Head of caudate nucleus (tissue), 42 donors: ENCODE results near the gene SLC17A3.

Experiments
- DNase-seq, 42 donors: peaks; one replicate each; pipeline versions ENCODE4 v3.0.0 to v3.0.0-alpha.2; 2020 to 2021; ENCODE audit warnings: mixed read lengths in 7 of 42
- intact Hi-C: fragments of 100-400 bp; cut with DNase I; formaldehyde crosslinking; loops from one replicate; pipeline ENCODE4 v1.15.0; 2022

Gene SLC17A3

DNA sequence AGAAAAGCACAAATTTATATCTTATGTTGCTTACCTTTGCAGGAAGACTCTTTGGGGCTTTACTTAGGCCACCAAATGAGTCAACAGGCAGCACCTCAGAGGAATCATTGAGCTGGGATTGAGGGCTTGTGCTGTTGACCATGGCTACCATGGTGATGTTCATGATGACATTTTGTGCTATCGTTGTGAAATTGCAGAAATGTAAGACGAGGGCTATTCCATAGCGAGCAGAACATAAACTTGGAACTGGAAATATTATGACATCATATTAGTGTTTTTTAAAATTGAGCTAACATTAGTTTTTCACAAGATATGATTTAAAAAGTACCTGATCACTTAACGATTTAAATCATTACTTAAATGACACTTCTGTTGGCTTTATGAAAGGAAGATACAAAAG, 11.8 kb downstream of the SLC17A3 start:
- intact Hi-C loops, result no loop called here
- DNase-seq, result no peak

DNA sequence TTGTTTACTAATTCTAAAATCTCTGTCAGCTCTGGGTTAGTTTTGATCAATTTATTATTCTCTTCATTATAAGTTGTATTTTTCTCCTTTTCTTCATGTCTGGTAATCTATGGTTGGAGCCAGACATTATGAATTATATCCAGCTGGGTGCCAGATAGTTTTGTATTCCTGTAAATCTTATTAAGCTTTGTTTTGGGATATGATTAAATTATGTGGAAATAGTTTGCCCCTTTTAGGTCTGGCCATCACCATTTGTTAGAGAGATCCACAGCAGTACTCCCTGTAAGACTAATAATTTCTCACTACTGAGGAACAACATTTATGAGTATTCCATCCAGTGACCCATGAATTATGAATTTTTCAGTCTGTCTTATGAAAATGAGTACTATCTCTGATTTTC, 21.3 kb downstream of the SLC17A3 start:
- intact Hi-C loops, result no loop called here
- no peak for DNase-seq

DNA sequence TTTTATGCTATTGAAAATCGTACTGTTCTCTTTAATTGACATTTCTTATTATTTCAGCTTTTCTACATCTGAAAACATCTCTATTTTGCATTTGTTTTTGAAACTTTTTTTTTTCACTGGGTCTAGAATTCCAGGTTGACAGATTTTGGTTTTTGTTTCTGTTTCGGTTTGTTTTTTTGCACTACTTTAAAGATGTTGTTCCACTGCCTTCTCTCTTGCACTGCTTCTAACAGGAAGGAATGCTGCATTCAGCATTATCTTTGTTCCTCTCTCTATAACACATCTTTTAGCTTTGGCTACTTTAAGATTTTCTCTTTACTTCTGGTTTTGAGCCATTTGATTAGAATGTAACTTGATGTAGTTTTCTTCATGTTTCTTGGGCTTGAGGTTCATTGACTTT, 22.1 kb downstream of the SLC17A3 start:
- DNase-seq, result no peak
- intact Hi-C loops, result no loop called here

DNA sequence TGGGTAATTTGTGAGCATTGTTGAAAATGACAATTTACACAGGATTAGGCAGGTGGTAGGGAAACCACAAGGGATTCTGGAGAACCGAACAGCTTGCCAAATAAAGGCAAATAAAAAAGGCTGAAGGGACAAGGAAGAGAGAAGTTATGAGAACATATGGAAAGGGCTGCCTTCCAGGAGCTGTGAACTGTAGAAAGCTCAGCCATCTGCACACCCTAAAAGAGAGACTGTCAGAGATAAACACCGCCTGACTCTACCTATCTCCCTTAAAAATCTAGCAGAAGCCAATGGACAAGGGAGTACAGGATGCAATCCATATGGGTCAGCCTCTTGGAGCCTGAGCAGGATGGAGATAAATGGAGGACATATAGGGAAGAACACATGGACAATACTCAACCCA, 29.5 kb downstream of the SLC17A3 start:
- no peak for DNase-seq
- intact Hi-C loops, result no loop called here

DNA sequence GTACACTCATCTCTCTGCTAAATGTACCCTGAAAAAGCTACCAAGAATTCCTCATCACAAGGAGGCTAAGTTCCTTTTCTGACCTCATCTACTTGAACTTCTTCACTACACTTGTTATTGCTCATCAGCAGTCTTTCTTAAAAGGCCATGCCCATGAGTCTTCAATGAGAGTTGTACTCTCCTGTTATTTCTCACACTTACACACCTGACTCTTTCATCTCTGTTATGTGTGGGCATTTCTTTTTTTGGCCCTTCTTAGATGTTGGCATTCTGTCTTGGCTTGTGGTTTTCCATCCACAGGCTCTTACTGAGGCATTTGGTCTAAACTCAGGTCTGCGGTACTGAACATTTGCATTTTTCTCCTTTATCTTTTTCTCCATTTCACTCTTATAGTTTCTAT, 31.5 kb downstream of the SLC17A3 start:
- intact Hi-C loops, result no loop called here
- no peak for DNase-seq

DNA sequence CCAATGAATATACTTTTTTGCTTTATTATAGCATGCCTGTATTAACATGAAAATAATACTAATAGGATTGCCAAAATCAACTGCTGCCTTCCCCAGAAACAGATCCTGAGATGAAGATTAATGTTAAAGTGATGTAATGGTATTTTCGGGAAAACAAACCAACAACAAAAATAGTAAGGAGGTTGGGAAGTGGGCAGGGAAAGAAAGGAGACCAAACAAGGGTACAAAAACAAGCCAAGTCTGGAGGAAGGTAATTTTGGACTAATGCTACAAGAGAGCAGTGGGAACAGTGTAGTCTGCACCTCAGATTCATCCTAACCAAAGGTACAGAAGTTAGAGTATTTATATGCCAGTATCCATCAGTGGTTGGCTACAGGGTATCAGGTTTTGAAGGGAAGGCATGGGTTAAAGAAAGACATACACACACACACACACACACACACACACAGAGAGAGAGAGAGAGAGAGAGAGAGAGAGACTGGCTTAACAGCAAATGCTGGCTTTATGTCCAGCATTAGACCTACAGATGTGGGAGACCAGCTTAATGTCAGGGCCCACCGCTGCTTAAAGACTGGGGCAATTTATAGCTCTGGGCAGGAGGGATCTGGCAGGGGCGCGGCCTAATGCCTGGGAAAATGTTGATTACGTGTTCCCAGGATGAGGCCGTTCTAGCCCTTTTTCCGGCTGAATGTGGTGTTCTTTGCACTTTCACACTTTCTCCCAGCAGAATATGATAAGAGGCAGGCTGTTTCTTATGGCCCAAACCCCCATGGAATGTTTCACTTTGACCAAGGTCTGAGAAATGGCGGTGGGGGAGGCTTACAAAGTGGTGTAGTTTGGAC, 38.4 kb downstream of the SLC17A3 start:
- DNase-seq, result no peak
- intact Hi-C loops, result no loop called here

DNA sequence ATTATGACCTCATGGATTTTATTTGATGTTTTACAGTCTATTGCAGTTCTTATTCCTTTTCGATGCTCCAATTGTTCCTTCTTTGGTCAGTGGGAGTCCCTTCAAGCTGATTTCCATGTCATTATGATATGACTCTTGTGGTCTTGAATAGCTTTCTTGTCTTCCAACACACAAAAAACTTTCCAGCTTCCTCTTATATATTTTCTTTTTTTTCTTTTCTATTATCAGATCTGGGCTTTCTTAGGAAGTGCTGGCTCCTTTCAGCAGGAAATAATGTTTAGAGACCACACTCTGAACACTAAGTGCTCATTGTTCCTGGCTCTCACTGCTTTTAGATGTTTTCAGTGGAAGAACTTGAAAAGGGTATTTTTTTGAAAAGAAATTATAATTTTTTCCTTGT, 39.1 kb downstream of the SLC17A3 start:
- no peak for DNase-seq
- intact Hi-C loops, result no loop called here

DNA sequence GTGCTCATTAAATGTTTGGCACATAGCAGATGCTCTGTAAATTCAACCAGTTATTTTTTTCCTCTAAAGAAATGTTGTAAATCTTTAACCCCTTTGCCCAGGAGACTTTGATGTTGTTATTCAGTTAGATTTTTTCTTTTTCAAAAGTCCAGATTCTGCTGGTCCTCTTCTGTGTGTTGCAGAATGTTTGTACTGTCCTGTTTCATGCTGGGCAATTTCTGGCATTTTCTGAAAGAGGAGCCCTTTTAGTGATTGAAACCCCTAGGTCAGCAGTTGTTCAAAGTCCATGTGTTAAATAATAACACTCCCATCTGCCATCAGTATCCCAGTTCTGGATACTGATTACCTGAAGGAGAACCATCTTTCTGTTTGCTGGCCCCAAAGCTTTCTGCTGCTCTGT, 40.9 kb downstream of the SLC17A3 start:
- no peak for DNase-seq
- intact Hi-C loops, result no loop called here

DNA sequence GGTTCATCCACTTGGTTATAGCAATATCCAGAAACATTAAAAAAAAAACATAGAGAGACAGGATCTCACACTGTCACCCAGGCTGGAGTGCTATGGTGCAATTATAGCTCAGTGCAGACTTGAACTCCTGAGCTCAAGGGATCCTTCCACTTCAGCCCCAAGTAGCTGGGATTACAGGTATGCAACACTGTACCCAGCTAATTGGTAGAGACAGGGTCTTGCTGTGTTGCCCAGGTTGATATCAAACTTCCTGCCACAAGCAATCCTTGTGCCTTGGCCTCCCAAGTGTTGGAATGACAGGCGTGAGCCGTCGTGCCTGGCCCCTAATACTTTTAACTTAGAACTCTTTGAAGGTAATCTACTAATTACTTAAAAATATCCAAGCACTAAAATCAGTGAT, 41.4 kb downstream of the SLC17A3 start:
- no peak for DNase-seq
- intact Hi-C loops, result no loop called here

DNA sequence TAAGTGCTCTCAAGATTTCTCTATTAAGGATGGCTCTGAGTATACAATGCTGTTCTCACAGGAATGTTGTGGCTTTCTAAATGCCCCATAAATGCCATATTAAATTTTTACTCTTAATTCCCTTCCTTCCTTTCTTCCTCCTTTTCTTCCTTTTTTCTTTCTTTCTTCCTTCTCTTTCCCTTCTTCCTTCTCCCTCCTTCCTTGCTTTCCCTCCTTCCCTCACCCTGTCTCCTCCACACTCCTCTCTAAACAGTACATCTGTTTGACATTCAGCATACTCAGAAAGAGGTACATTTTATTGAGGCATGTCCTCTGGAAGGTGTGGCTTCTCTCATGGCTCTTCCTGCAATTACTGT, 41.8 kb downstream of the SLC17A3 start:
- DNase-seq, result no peak
- intact Hi-C loops, result no loop called here

DNA sequence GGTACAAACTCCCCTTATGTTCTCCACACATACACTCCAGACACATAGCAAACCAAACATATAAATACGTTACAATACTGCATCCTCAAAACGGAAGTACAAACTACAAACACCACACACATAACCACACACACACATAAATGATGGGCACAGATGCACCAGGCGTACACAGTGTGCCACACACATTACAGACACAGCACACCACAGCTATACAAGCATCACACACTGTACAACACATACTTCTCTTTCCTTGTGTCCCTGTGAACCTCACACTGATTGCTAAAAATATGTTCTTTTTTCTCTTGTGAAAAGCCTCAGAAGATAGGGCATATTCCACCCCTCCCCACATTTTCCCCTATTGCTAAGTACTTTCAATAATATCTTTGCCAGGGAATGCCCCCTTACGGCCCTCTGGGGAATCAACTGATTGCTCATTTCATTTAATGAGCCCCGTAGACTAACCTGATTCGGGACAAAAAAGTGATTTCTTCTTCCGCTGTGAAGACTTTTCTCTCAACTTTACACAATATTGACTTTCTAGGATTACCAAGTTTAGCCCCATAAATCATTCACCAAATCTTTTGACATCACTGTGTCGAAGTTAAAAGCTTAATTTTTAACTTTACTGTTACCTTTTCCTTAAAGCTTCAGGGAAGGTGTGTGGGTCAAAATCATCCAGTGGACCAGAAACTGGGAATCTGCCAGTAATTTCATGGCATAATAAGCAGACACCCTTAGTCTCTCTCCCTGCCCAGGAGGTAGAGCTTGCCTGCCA, 42.3 kb downstream of the SLC17A3 start, which contains the start of gene SLC17A1:
TSS of gene SLC17A1 (minus strand) at position 521 of the 775 bp plus-strand sequence. CDS start 1,495 bp downstream, outside the sequence.
- intact Hi-C loops, result no loop called here
- DNase-seq, result no peak

DNA sequence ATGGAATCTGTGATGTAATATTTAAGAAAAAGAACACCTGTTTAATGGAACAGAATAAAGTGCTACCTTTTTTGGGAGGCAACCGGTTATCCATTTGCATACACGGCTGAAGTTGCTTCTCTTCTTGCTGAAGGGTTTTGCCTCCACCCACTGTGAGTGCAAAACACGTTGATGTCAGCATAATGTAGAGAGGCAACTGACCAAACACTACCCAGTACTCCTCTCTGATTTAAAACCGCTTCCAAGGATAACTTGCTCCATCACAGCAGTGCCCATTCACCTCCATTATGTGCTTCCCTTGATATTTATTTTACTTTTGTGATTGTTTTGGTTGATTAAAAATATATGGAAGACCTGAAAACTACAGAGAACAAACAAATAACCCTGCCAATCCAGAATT, 43.6 kb downstream of the SLC17A3 start:
- intact Hi-C loops, result no loop called here
- DNase-seq, result no peak

DNA sequence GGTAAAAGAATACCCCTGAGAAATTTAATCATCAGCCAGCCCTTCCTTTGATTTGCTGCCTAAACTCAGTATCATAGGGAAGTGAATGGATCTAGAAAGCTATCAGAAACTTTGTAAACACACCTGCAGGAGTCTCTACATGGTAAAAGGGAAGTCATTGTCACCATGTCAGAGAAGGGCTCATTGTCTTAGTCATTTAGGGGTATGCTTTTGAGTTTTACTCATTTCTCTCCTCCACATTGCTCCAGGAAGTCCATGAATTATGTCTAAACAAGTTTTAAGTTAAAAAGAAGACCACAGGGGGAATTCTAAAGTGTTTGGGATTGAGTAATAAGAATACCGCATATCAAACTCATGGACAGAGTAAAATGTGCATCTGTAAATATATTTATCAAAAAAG, 44.7 kb downstream of the SLC17A3 start:
- intact Hi-C loops, result no loop called here
- DNase-seq, result no peak

DNA sequence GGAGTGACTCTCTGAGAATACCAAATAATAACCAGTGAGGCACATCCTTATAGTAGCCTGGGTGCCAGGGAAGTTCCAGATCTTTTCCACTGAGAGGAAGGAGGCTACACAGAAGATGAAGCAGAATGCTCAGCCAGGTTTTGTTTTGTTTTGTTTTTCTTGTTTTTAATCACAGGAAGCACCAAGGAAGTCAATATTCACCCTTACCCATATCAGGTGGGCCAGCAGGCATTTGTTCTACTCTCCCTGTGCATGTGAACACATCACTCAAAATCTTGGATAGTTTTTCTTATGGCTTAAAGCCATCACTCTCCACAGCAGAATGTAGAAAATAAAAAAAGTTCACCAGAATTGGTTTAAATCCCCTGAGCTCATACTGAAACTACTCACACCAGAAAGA, 52.7 kb downstream of the SLC17A3 start:
- intact Hi-C loops, result no loop called here
- no peak for DNase-seq

DNA sequence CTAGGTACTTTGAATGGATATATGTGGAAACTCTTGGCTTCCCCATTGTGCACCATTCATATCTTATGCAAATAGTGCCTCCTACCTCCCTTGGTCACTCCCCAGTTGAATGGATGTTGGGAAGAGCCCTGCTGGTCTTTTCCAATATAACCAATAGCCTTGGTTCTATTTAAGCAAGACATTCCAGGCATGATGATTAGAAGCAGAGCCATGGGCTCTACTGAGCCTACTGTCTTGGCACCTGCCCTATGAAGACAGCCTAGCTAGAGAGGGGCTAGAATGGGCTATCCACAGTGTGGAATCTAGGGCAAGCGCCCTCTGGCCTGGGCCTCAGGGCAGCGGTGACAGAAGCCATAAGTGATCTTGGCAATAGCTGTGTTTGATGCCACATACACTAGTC, 57.8 kb downstream of the SLC17A3 start:
- intact Hi-C loops, result no loop called here
- DNase-seq, result no peak

DNA sequence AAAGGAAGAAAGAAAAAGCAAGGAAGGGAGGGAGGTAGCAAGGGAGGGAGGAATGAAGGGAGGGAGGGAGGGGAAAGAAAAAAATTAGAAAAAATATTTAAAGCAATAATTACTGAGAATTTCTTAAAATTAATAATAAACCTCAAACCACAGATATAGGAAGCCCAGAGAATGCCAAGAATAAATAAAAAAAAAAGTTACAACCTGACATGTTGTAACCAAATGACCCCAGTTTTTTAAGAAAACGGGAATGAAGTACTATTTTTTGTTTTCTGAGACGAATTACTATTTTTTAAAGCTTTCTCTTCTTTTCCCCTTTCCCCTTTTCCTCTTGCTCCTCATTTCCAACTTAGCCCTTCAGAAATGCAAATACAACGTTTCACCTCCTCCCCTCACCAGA, 58.8 kb downstream of the SLC17A3 start:
- intact Hi-C loops, result no loop called here
- DNase-seq, result no peak

DNA sequence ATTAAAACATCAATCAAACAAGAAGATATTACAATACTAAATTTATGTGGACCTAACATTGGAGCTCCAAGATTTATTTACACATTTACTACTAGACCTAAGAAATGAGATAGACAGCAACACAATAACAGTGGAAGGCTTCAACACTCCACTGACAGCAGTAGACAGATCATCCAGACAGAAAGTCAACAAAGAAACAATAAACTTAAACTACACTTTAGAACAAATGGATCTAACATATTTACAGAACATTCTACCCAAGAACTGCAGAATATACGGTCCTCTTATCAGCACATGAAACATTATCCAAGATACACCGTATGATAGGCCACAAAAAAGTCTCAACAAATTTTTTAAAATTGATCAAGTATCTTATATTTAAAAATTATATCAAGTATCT, 69.2 kb downstream of the SLC17A3 start:
- intact Hi-C loops, result no loop called here
- DNase-seq, result no peak

DNA sequence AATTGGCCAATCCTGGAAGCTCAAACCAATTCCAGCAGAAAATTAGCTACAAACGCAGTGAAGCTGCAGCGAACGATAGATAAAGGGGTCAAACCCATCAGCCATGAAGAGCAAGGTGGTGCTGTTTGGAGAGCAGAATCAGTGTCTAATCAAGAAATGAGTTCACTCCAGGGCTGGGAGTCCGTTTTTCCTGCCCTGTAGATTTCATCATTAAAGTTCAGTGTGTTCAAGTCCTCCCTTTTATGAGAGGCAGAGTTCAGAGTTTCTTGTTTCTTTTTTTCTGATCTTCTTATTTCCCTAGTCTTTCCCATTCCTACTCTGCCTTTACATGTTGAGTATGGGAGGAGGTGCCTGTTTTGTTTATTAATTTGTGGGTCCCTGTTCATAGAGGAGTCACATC, 72.6 kb downstream of the SLC17A3 start:
- no peak for DNase-seq
- intact Hi-C loops, result no loop called here
